Hematopoietic multipotent progenitor cell treated with erythropoietin and hydrocortisone succinate and interleukin-3 and kit ligand, for 17 days (in vitro differentiated cells): ENCODE data around the gene VWA5A.

ENCODE experiments used
- DNase-seq: peaks from one replicate; pipeline ENCODE4 v3.0.0-alpha.2; 2015; ENCODE audit warnings: low spot score

VWA5A gene

GRCh38 chr11:124114942-124115781, at the start of gene VWA5A:
Gene VWA5A, plus strand, starts transcription at chr11:124115450. Its CDS starts 2,062 bp downstream, at chr11:124117512.
- DNase-seq = peak; percentile 48

- DNase-seq = no peak
Measured at GRCh38 chr11:124068601-124069110, 46.6 kb upstream of the VWA5A start.

- peak; percentile 85 for DNase-seq
Measured at GRCh38 chr11:124069429-124070401, 45.5 kb upstream of the VWA5A start.

GRCh38 chr11:124070915-124071622, 44.2 kb upstream of the VWA5A start:
- DNase-seq = peak; percentile 86

GRCh38 chr11:124071623-124071948, 43.7 kb upstream of the VWA5A start:
- no peak for DNase-seq

GRCh38 chr11:124072147-124072546, 43.1 kb upstream of the VWA5A start:
- DNase-seq = no peak

GRCh38 chr11:124074554-124074953, 40.7 kb upstream of the VWA5A start:
- DNase-seq = no peak

GRCh38 chr11:124075492-124075840, 39.8 kb upstream of the VWA5A start:
- no peak for DNase-seq

GRCh38 chr11:124075841-124076651, 39.2 kb upstream of the VWA5A start:
- peak; percentile 45 for DNase-seq

GRCh38 chr11:124077266-124077665, 38.0 kb upstream of the VWA5A start:
- DNase-seq = no peak

- no peak for DNase-seq
Measured at GRCh38 chr11:124078591-124078990, 36.7 kb upstream of the VWA5A start.

GRCh38 chr11:124079631-124080326, 35.5 kb upstream of the VWA5A start:
- DNase-seq = peak; percentile 65

- peak; percentile 41 for DNase-seq
Measured at GRCh38 chr11:124080327-124081001, 34.8 kb upstream of the VWA5A start.

- no peak for DNase-seq
Measured at GRCh38 chr11:124081483-124081882, 33.8 kb upstream of the VWA5A start.

GRCh38 chr11:124082371-124082770, 32.9 kb upstream of the VWA5A start:
- DNase-seq = no peak

- no peak for DNase-seq
Measured at GRCh38 chr11:124085583-124085982, 29.7 kb upstream of the VWA5A start.

GRCh38 chr11:124085997-124086846, 29.0 kb upstream of the VWA5A start:
- no peak for DNase-seq

- no peak for DNase-seq
Measured at GRCh38 chr11:124090996-124091395, 24.3 kb upstream of the VWA5A start.

- DNase-seq = no peak
Measured at GRCh38 chr11:124093330-124093729, 21.9 kb upstream of the VWA5A start.
